Breast epithelium (tissue), 4 donors: ENCODE data around the gene DNAI1. TPM values are rescaled to one million over a fixed set of nuclear protein-coding genes. Genes with fewer than 3 reads are reported as not detected.

Source experiments
- DNase-seq, 2 donors: peaks; one replicate each; pipeline ENCODE4 v3.0.0-alpha.2; 2019; ENCODE audit warnings: low spot score in 2 of 2
- H3K27ac ChIP-seq, 2 donors: fragments of 200-600 bp; sonication (generic) in 1 of 2; one replicate each; pipeline ENCODE4 v1.5.1; 2016 to 2019; ENCODE audit warnings: mild to moderate bottlenecking in 1 of 2
- H3K27me3 ChIP-seq, 2 donors: fragments of 200-600 bp; sonication (generic) in 1 of 2; one replicate each; pipeline versions ENCODE4 v1.5.1 to v1.6.0; 2017 to 2019; ENCODE audit warnings: control low read depth in 1 of 2, mild to moderate bottlenecking in 1 of 2
- H3K36me3 ChIP-seq: fragments of 200-600 bp; one replicate; pipeline ENCODE4 v1.5.1; 2019
- H3K4me1 ChIP-seq, 2 donors: fragments of 200-600 bp; sonication (generic); one replicate each; pipeline ENCODE4 v1.5.1; 2016 to 2019; ENCODE audit warnings: control low read depth in 1 of 2
- H3K4me3 ChIP-seq, 3 donors: fragments of 200-600 bp; sonication (generic); 1 replicate in 2 of 3; 2 replicates in 1 of 3; pipeline ENCODE4 v1.5.1; 2016 to 2019; ENCODE audit warnings: mild to moderate bottlenecking in 3 of 3, moderate library complexity in 2 of 3
- H3K9me3 ChIP-seq, 2 donors: fragments of 200-600 bp; sonication (generic) in 1 of 2; one replicate each; pipeline ENCODE4 v1.5.1; 2016 to 2019; ENCODE audit warnings: control low read depth in 1 of 2
- POLR2A ChIP-seq: fragments of 450-650 bp; IDR thresholded peaks from one replicate; pipeline ENCODE4 v1.6.1; 2016; ENCODE audit warnings: antibody characterized with exemption, mild to moderate bottlenecking, moderate library complexity
- POLR2AphosphoS5 ChIP-seq, 3 donors: sonication (generic); formaldehyde crosslinking; IDR thresholded peaks; one replicate each; pipeline ENCODE4 v1.6.1; 2017; ENCODE audit warnings: antibody characterized with exemption in 3 of 3
- intact Hi-C: fragments of 100-400 bp; cut with DNase I; formaldehyde crosslinking; loops from one replicate; pipeline ENCODE4 v1.15.1; 2023; ENCODE audit warnings: low total_unique reads
- total RNA-seq, 3 donors: library from RNA; depleted of rRNA; stranded (reverse); fragments of >200 nt; gene quantifications; one replicate each; pipeline ENCODE4 v1.1.0, GENCODE V29; 2016
- TF ChIP-seq, protein P1 (sequence below), 3 donors: fragments of 450-650 bp; IDR thresholded peaks; one replicate each; pipeline ENCODE4 v1.5.1; 2016 to 2017; ENCODE audit warnings: antibody characterized with exemption in 3 of 3, mild to moderate bottlenecking in 3 of 3, moderate library complexity in 3 of 3

The DNAI1 gene
- total RNA-seq, 3 donors from 2014 or later = 1.6 to 3.2 TPM; not detected in 1

DNA sequence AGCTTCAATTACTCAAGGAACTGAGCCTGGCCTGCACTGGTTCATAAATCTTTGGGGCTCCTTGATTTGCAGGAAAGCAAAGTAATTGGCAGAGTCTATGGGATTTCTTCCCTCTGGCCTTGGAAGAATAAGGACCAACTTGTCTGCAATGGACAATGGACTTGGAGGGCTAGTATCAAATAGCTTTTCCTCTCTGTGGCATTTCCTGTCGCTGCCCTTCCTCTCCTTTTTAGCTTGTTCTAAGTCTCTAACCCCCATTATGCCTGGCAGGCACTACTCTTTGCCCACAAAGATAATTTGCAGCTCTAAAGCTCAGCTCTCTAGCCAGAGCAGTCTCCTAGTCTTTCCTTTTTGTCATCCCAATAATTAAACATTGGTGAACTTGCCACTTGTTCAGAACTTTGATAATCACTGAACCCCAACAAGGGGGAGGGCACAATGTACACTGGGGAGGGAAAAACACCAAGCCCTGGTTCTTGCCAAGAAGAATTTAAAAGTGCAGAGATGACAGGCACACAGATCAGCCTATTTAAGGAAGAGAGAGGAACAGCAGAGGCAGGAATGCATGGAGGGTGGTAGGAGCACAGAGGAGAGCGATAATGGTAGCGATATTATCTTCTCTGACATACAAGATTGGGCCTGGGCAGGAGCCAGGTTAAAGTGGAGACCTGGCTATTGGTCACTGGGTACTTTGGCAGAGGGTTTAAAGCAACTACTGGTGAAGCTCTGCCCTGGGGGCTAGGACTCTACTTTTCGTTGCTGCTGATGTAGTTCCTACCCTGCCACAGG is 38.7 kb upstream of the DNAI1 start:
- TF ChIP-seq POLR2A = no peak
- TF ChIP-seq POLR2AphosphoS5 (IDR thresholded peaks at IDR 0.05) = no peak
- H3K27me3 ChIP-seq = no peaks in the 10 kb centered on the region

DNA sequence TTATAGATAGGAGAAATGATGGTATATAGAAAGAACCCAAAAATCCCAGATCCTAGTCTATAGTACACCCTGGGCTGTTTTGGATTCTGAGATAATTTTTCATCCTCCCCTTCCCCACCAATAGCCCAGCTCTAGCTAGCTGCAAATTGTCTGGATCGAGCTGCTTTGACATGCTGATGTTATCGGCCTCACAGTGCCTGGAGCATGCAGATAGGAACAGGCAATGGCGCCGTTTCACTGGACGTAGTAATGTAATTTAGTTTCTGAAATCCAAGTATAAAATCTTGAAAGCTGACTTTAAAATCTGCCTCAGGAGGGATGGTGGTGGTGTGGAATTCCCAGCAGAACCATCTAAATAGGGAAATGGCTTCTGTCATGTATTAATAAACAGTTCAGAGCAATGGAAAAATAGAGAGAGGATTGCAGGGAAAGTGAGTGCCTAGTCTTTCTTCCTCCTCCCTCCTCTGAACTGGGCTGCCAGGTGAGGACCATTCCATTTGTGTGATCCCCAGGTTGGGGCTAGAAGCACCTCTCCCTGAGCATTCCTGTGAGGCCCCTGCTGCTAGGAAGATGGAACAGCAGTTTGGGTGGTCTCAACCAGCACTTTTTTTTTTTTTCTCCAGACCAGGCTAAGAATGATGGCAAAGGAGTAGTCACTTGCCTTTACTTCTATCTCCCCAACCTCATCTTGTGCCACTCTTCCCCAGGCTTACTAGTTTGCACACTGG is 32.1 kb upstream of the DNAI1 start:
- H3K36me3 ChIP-seq = no peaks in the 10 kb centered on the region
- no peak for DNase-seq
- no peak overlapping the region for H3K4me3 ChIP-seq
- H3K27me3 ChIP-seq = no peaks in the 10 kb centered on the region
- H3K27ac ChIP-seq = no peak overlapping the region
- intact Hi-C loops = no loop called here
- H3K4me1 ChIP-seq = peaks cover 0 to 4% of the 10 kb centered on the region in 2 donors
- H3K9me3 ChIP-seq = no peaks in the 10 kb centered on the region
- TF ChIP-seq, protein P1, sequence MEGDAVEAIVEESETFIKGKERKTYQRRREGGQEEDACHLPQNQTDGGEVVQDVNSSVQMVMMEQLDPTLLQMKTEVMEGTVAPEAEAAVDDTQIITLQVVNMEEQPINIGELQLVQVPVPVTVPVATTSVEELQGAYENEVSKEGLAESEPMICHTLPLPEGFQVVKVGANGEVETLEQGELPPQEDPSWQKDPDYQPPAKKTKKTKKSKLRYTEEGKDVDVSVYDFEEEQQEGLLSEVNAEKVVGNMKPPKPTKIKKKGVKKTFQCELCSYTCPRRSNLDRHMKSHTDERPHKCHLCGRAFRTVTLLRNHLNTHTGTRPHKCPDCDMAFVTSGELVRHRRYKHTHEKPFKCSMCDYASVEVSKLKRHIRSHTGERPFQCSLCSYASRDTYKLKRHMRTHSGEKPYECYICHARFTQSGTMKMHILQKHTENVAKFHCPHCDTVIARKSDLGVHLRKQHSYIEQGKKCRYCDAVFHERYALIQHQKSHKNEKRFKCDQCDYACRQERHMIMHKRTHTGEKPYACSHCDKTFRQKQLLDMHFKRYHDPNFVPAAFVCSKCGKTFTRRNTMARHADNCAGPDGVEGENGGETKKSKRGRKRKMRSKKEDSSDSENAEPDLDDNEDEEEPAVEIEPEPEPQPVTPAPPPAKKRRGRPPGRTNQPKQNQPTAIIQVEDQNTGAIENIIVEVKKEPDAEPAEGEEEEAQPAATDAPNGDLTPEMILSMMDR (IDR thresholded peaks at IDR 0.05) = no peak
- no peak for TF ChIP-seq POLR2AphosphoS5 (IDR thresholded peaks at IDR 0.05)

More for the DNA sequence above, 38.7 kb upstream of the DNAI1 start:
- Histone ChIP-seq H3K4me3 (no peak overlapping the region), H3K9me3 (no peaks in the 10 kb centered on the region), H3K36me3 (no peaks in the 10 kb centered on the region), H3K4me1 (no peaks in the 10 kb centered on the region), H3K27ac (no peak overlapping the region)
- DNase-seq = no peak
- intact Hi-C loops = no loop called here

DNA sequence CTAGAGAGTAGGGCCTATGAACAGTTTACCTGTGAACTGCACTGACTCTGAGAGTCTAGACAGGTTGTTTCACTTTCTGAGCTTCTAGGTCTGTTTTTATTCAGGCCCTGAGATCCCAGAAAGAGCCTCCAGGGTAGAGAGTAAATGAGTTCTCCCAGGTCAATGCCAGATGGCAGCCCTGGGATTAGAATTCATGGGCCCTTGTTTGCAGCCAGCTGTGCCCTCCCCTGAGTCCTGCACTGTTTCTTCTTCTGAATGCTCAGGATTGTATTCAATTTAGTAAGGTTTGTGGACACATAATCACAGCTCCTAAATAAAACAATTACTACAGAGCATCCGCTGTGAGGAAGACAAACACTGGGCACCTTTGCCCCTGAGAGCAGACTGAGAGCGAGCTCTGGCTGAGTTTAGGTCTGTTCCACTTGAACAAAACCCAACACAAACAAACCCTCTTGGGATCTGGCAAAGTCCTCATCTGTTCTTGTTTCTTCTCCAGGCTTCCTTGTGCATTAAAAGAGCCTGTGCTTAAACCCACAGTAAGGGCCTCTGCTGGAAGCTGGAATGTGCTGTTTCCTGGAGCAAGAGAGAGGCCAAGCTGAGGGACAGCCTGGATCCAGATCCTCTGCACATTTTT is 30.2 kb upstream of the DNAI1 start:
- no peak for TF ChIP-seq POLR2AphosphoS5 (IDR thresholded peaks at IDR 0.05)
- TF ChIP-seq, protein P1 (IDR thresholded peaks at IDR 0.05) = no peak
- no peak for TF ChIP-seq POLR2A
- no peak for DNase-seq
- Histone ChIP-seq H3K4me3 (no peak overlapping the region), H3K27me3 (no peaks in the 10 kb centered on the region), H3K36me3 (no peaks in the 10 kb centered on the region), H3K4me1 (peaks cover 0 to 4% of the 10 kb centered on the region in 2 donors), H3K27ac (no peak overlapping the region), H3K9me3 (no peaks in the 10 kb centered on the region)
- intact Hi-C loops = no loop called here

DNA sequence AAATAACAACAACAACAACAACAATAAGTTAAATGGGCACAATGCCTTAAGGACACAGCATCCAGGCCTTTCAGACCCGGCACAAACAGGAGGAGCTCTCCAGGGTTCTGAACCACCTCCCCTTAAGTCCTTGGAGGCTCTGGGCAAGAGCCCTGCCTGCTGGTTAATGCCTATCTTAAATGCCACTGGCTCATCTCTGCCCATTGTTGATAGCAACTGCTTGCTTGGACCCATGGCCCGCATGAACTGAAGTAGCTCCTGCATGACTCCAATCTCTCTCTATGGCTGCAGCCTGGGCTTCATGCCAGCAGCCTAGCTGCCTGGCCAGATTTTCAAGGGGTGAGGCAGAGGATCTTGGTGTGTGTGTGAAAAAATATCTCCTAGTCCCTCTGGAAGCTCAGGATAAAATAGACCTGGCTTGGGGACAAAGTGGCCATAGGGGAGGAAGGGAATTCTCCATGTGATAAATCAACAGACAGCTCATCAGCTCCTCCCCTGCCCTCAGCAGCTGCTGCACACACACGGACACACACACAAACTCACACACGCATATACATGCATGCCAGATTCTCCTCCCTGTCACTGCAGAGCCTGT is 27.7 kb upstream of the DNAI1 start:
- DNase-seq = peak in 1 of 2 donors; percentile 19
- intact Hi-C loops = no loop called here
- H3K4me1 ChIP-seq = peaks cover 0 to 4% of the 10 kb centered on the region in 2 donors
- no peak overlapping the region for H3K4me3 ChIP-seq
- no peak overlapping the region for H3K27ac ChIP-seq
- H3K27me3 ChIP-seq = no peaks in the 10 kb centered on the region
- TF ChIP-seq POLR2AphosphoS5 (IDR thresholded peaks at IDR 0.05) (no peak), POLR2A (no peak)
- TF ChIP-seq, protein P1 (IDR thresholded peaks at IDR 0.05) = no peak
- no peaks in the 10 kb centered on the region for H3K36me3 ChIP-seq
- no peaks in the 10 kb centered on the region for H3K9me3 ChIP-seq

DNA sequence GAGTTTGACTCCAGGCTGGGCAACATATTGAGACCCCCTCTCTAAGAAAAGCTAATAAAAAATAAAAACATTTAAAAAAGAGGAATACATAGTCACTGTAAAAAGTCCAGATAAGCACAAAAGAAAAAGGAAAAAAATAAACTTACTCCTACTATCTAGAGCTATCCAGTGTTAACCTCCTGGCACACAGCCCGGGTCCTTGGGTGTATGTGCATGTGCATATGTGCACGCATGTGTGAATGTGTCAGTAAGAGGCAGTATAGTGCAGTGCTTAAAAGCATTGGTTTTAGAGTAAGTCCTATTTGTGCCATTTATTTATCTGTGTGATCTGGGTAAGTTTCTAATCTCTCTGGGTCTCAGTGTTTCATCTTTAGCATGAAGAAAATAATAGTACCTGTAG is 26.9 kb upstream of the DNAI1 start:
- DNase-seq = no peak
- no peak for TF ChIP-seq POLR2AphosphoS5 (IDR thresholded peaks at IDR 0.05)
- no peak for TF ChIP-seq POLR2A
- TF ChIP-seq, protein P1 (IDR thresholded peaks at IDR 0.05) = no peak
- no peak overlapping the region for H3K4me3 ChIP-seq
- no peaks in the 10 kb centered on the region for H3K27me3 ChIP-seq
- no peaks in the 10 kb centered on the region for H3K36me3 ChIP-seq
- peaks cover 0 to 4% of the 10 kb centered on the region in 2 donors for H3K4me1 ChIP-seq
- intact Hi-C loops = no loop called here
- H3K9me3 ChIP-seq = no peaks in the 10 kb centered on the region
- no peak overlapping the region for H3K27ac ChIP-seq
